IPS DF 6.9 (cell line): ENCODE results near the gene CAPZB.

Source experiments
- DNase-seq: peaks from one replicate; pipeline ENCODE4 v3.0.0-alpha.2; 2013; ENCODE audit warnings: low read depth, low spot score
- H3K27ac ChIP-seq: one replicate; pipeline ENCODE4 v1.5.1; 2013; ENCODE audit warnings: low read length, control low read depth
- H3K27me3 ChIP-seq: 2 replicates; pipeline ENCODE4 v1.6.1; 2013; ENCODE audit warnings: mild to moderate bottlenecking, low read length; ENCODE audit not compliant: control insufficient read depth, insufficient read depth
- H3K36me3 ChIP-seq: 2 replicates; pipeline ENCODE4 v1.6.1; 2013; ENCODE audit warnings: low read length; ENCODE audit not compliant: control insufficient read depth, insufficient read depth
- H3K4me1 ChIP-seq: 2 replicates; pipeline ENCODE4 v1.6.1; 2013; ENCODE audit warnings: low read length; ENCODE audit not compliant: control insufficient read depth, insufficient read depth
- H3K4me3 ChIP-seq: 2 replicates; pipeline ENCODE4 v1.5.1; 2013; ENCODE audit warnings: mild to moderate bottlenecking, low read length
- H3K9me3 ChIP-seq: 2 replicates; pipeline ENCODE4 v1.6.1; 2013; ENCODE audit warnings: low read length, inconsistent platforms; ENCODE audit not compliant: control insufficient read depth, insufficient read depth
- WGBS: extraction: QIAGEN DNeasy Blood & Tissue Kit; methylation state at CpG from one replicate; pipeline ENCODE4 v1.1.7; 2013; ENCODE audit warnings: mixed read lengths, missing lambda C conversion rate; ENCODE audit not compliant: insufficient read length, insufficient coverage; 5-methylcytosine and 5-hydroxymethylcytosine counted together

CAPZB gene

DNA sequence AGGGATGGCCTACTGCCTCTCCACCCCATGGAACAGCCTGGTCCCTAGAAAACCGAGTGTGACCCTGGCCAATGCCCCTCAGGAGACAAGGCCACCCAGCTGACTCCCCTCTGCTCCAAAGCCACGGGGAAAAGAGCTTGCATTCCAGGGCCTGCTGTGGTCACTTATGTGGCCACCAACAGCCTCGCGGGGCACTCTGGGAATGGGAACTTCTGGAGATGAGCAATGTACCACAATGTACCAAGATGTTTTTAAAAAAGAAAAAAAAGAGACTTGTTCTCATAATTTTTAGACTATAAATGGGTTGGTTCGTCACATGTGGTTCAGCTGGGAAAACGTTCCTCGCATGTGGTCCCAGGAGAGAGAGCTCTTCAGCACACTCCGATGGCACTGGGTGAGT is 110.4 kb downstream of the CAPZB start:
- Histone ChIP-seq H3K27me3 (no peaks in the 10 kb centered on the region), H3K36me3 (peaks cover 6% of the 10 kb centered on the region; the same call in 1 of the 2 replicates), H3K4me1 (no peaks in the 10 kb centered on the region), H3K27ac (no peak overlapping the region), H3K4me3 (no peak overlapping the region), H3K9me3 (no peaks in the 10 kb centered on the region)
- no peak for DNase-seq
- WGBS = no CpG with 5 or more reads among the region's 8 CpGs

GRCh38 chr1:19374083-19374801 is 111.1 kb downstream of the CAPZB start:
- H3K4me3 ChIP-seq = no peak overlapping the region
- DNase-seq = no peak
- no peaks in the 10 kb centered on the region for H3K4me1 ChIP-seq
- H3K27me3 ChIP-seq = no peaks in the 10 kb centered on the region
- no peaks in the 10 kb centered on the region for H3K9me3 ChIP-seq
- H3K36me3 ChIP-seq = peaks cover 6% of the 10 kb centered on the region; the same call in 1 of the 2 replicates
- no CpG with 5 or more reads among the region's 14 CpGs for WGBS
- no peak overlapping the region for H3K27ac ChIP-seq

DNA sequence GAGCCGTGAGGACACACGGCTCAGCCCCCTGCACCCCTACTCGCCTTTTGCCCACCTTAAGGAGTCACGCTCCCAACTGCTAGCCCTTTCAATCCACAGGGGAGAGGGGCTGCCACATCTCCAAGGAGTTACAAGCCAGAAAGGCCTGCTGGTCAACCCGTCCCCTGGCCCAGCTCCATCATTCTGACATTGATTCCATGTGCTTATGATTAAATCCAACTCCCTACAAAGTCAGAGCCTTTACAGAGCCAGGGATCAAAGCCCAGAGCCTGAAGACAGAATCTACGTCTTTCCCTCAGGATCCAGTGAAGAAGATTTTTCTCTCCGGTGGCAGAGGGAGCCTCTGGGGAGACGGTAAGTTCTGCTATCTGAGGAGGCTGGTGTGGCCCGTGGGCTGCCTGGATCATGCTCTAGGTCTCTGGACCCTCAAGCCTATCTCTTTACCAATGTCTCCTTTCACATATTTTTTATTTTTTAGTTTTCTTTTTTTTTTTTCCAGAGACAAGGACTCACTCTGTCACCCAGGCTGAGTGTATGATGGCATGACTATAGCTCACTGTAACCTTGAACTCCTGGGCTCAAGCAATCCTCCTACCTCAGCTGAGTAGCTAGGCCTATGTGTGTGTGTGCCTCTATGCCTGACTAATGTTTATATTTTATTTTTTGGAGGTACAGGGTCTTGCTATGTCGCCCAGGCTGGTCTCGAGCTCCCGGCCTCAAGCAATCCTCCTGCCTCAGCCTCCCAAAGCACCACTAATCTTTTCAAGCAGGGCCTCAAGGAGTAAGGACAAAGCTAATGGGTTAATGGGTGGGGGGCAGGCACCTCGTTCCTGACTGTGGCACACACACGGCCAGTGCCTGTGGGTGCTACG is 111.9 kb downstream of the CAPZB start:
- H3K4me3 ChIP-seq = no peak overlapping the region
- no peak overlapping the region for H3K27ac ChIP-seq
- DNase-seq = no peak
- no peaks in the 10 kb centered on the region for H3K4me1 ChIP-seq
- H3K27me3 ChIP-seq = no peaks in the 10 kb centered on the region
- H3K36me3 ChIP-seq = peaks cover 6% of the 10 kb centered on the region; the same call in 1 of the 2 replicates
- WGBS = no CpG with 5 or more reads among the region's 15 CpGs
- no peaks in the 10 kb centered on the region for H3K9me3 ChIP-seq

DNA sequence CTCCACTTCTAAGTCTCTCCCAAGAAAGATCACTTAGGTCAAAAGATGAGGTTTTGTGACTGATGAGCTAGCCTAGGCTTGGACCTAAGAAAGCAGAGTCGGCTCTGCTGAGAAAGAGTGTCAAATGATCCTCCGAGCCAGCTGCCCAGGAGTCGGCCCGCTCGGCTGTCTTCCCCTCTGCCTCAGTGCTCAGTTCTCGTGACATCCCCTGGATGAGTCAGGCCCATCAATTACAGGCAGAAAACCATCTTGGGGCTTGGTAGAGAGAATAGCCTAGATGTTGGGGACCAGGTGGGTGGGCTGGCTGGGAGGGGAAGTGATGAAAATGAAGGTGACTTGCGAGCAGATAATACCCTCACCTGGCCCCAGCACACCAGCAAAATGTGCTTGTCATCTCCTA is 112.7 kb downstream of the CAPZB start:
- DNase-seq = no peak
- WGBS = no CpG with 5 or more reads among the region's 7 CpGs
- H3K36me3 ChIP-seq = peaks cover 6% of the 10 kb centered on the region; the same call in 1 of the 2 replicates

GRCh38 chr1:19372136-19372514 is 113.2 kb downstream of the CAPZB start:
- Histone ChIP-seq H3K9me3 (no peaks in the 10 kb centered on the region), H3K36me3 (peaks cover 6% of the 10 kb centered on the region; the same call in 1 of the 2 replicates), H3K27ac (no peak overlapping the region), H3K4me3 (no peak overlapping the region), H3K4me1 (no peaks in the 10 kb centered on the region), H3K27me3 (no peaks in the 10 kb centered on the region)
- no CpG with 5 or more reads among the region's 5 CpGs for WGBS
- no peak for DNase-seq

More for the DNA sequence above, 112.7 kb downstream of the CAPZB start:
- no peaks in the 10 kb centered on the region for H3K9me3 ChIP-seq
- no peaks in the 10 kb centered on the region for H3K27me3 ChIP-seq
- H3K4me3 ChIP-seq = no peak overlapping the region
- no peak overlapping the region for H3K27ac ChIP-seq
- H3K4me1 ChIP-seq = no peaks in the 10 kb centered on the region

- Histone ChIP-seq H3K4me1 (no peaks in the 10 kb centered on the region), H3K36me3 (peaks cover 4% of the 10 kb centered on the region; the same call in 1 of the 2 replicates), H3K4me3 (no peak overlapping the region), H3K9me3 (no peaks in the 10 kb centered on the region), H3K27ac (no peak overlapping the region), H3K27me3 (no peaks in the 10 kb centered on the region)
- WGBS = no CpG with 5 or more reads among the region's 23 CpGs
- DNase-seq = no peak
Measured at GRCh38 chr1:19371226-19372135, 113.9 kb downstream of the CAPZB start.

GRCh38 chr1:19370453-19371170 is 114.7 kb downstream of the CAPZB start:
- Histone ChIP-seq H3K27ac (no peak overlapping the region), H3K4me1 (no peaks in the 10 kb centered on the region), H3K9me3 (no peaks in the 10 kb centered on the region), H3K27me3 (no peaks in the 10 kb centered on the region), H3K4me3 (no peak overlapping the region), H3K36me3 (peaks cover 3% of the 10 kb centered on the region; the same call in 1 of the 2 replicates)
- WGBS = no CpG with 5 or more reads among the region's 13 CpGs
- DNase-seq = no peak

GRCh38 chr1:19369396-19370090 is 115.8 kb downstream of the CAPZB start:
- Histone ChIP-seq H3K36me3 (no peaks in the 10 kb centered on the region), H3K27me3 (no peaks in the 10 kb centered on the region), H3K4me3 (no peak overlapping the region), H3K27ac (no peak overlapping the region), H3K9me3 (no peaks in the 10 kb centered on the region), H3K4me1 (no peaks in the 10 kb centered on the region)
- WGBS = no CpG with 5 or more reads among the region's 16 CpGs
- DNase-seq = no peak

GRCh38 chr1:19368964-19369363 is 116.4 kb downstream of the CAPZB start:
- no peak for DNase-seq
- Histone ChIP-seq H3K4me3 (no peak overlapping the region), H3K27ac (no peak overlapping the region), H3K4me1 (no peaks in the 10 kb centered on the region), H3K27me3 (no peaks in the 10 kb centered on the region), H3K36me3 (no peaks in the 10 kb centered on the region), H3K9me3 (no peaks in the 10 kb centered on the region)
- WGBS = no CpG with 5 or more reads among the region's 5 CpGs
